H9 (cell line): ENCODE data around the gene BCAS1. TPM values are rescaled to one million over a fixed set of nuclear protein-coding genes. Genes with fewer than 3 reads are reported as not detected.

ENCODE experiments used
- DNase-seq: peaks from one replicate; pipeline ENCODE4 v3.0.0-alpha.2; 2017
- H2AFZ ChIP-seq: one replicate; pipeline ENCODE4 v1.6.1; 2013; ENCODE audit warnings: mild to moderate bottlenecking, low read length, control low read depth, moderate library complexity
- H2AK5ac ChIP-seq: 2 replicates; pipeline ENCODE4 v1.6.1; 2013; ENCODE audit warnings: low read length, control low read depth, mixed read lengths; ENCODE audit not compliant: insufficient read length
- H2BK120ac ChIP-seq: one replicate; pipeline ENCODE4 v1.6.1; 2013; ENCODE audit warnings: low read depth, mild to moderate bottlenecking, low read length, control low read depth, inconsistent platforms; ENCODE audit not compliant: poor library complexity, severe bottlenecking
- H2BK12ac ChIP-seq: 2 replicates; pipeline ENCODE4 v1.6.1; 2013; ENCODE audit warnings: low read length, control low read depth, mixed read lengths, low read depth; ENCODE audit not compliant: insufficient read length
- H2BK15ac ChIP-seq: 2 replicates; pipeline ENCODE4 v1.6.1; 2013; ENCODE audit warnings: low read depth, low read length, control low read depth
- H2BK20ac ChIP-seq: one replicate; pipeline ENCODE4 v1.6.1; 2013; ENCODE audit warnings: low read depth, mild to moderate bottlenecking, low read length, control low read depth, inconsistent platforms; ENCODE audit not compliant: poor library complexity, severe bottlenecking
- H2BK5ac ChIP-seq: 2 replicates; pipeline ENCODE4 v1.6.1; 2013; ENCODE audit warnings: low read length, control low read depth, mixed read lengths; ENCODE audit not compliant: insufficient read length
- H3K14ac ChIP-seq: 2 replicates; pipeline ENCODE4 v1.6.1; 2013; ENCODE audit warnings: low read length, control low read depth; ENCODE audit not compliant: insufficient read depth
- H3K18ac ChIP-seq: 2 replicates; pipeline ENCODE4 v1.6.1; 2013; ENCODE audit warnings: low read depth, mild to moderate bottlenecking, mixed read lengths, low read length, control low read depth; ENCODE audit not compliant: insufficient read length
- H3K23ac ChIP-seq: 2 replicates; pipeline ENCODE4 v1.6.1; 2013; ENCODE audit warnings: low read length, control low read depth, mixed read lengths, low read depth; ENCODE audit not compliant: insufficient read length
- H3K23me2 ChIP-seq: 2 replicates; pipeline ENCODE4 v1.6.1; 2013; ENCODE audit warnings: low read depth, mild to moderate bottlenecking, mixed read lengths, low read length, control low read depth; ENCODE audit not compliant: insufficient read length, poor library complexity, severe bottlenecking
- H3K27ac ChIP-seq: 2 replicates; pipeline ENCODE4 v1.5.1; 2013; ENCODE audit warnings: low read length, control low read depth, mixed read lengths, low read depth; ENCODE audit not compliant: insufficient read length
- H3K27me3 ChIP-seq: 2 replicates; pipeline ENCODE4 v1.6.1; 2013; ENCODE audit warnings: low read length, control low read depth, inconsistent platforms; ENCODE audit not compliant: insufficient read depth
- H3K4ac ChIP-seq: 2 replicates; pipeline ENCODE4 v1.6.1; 2013; ENCODE audit warnings: low read depth, mild to moderate bottlenecking, control low read depth, inconsistent platforms, low read length, moderate library complexity
- H3K4me1 ChIP-seq: 2 replicates; pipeline ENCODE4 v1.6.1; 2013; ENCODE audit warnings: low read length, control low read depth, inconsistent platforms; ENCODE audit not compliant: insufficient read depth
- H3K4me2 ChIP-seq: 2 replicates; pipeline ENCODE4 v1.6.1; 2013; ENCODE audit warnings: low read length, control low read depth, mixed read lengths; ENCODE audit not compliant: insufficient read length, insufficient read depth
- H3K56ac ChIP-seq: 2 replicates; pipeline ENCODE4 v1.6.1; 2013; ENCODE audit warnings: low read depth, mild to moderate bottlenecking, mixed read lengths, low read length, control low read depth; ENCODE audit not compliant: insufficient read length
- H3K79me1 ChIP-seq: 2 replicates; pipeline ENCODE4 v1.6.1; 2013; ENCODE audit warnings: low read depth, mild to moderate bottlenecking, moderate library complexity, low read length, control low read depth, inconsistent platforms; ENCODE audit not compliant: insufficient read depth, poor library complexity, severe bottlenecking
- H3K79me2 ChIP-seq: 2 replicates; pipeline ENCODE4 v1.6.1; 2013; ENCODE audit warnings: low read length, control low read depth, inconsistent platforms; ENCODE audit not compliant: insufficient read depth
- H3K9ac ChIP-seq: 2 replicates; pipeline ENCODE4 v1.6.1; 2013; ENCODE audit warnings: low read length, control low read depth, mixed read lengths; ENCODE audit not compliant: insufficient read length; ENCODE audit errors: extremely low read depth
- H3K9me3 ChIP-seq: one replicate; pipeline ENCODE4 v1.6.1; 2013; ENCODE audit warnings: low read depth, low read length, inconsistent platforms; ENCODE audit not compliant: control insufficient read depth
- H3T11ph ChIP-seq: one replicate; pipeline ENCODE4 v1.6.1; 2013; ENCODE audit warnings: mild to moderate bottlenecking, low read length, control low read depth, inconsistent platforms
- H4K20me1 ChIP-seq: one replicate; pipeline ENCODE4 v1.6.1; 2013; ENCODE audit not compliant: control insufficient read depth, insufficient read length, insufficient read depth
- H4K5ac ChIP-seq: 2 replicates; pipeline ENCODE4 v1.6.1; 2013; ENCODE audit warnings: low read depth, mild to moderate bottlenecking, mixed read lengths, low read length, control low read depth; ENCODE audit not compliant: insufficient read length
- H4K8ac ChIP-seq: replicated peaks from 2 replicates; pipeline ENCODE4 v1.6.1; 2013; ENCODE audit warnings: low read length, control low read depth, mixed read lengths, low read depth; ENCODE audit not compliant: insufficient read length
- H4K91ac ChIP-seq: 2 replicates; pipeline ENCODE4 v1.6.1; 2013; ENCODE audit warnings: low read depth, mild to moderate bottlenecking, moderate library complexity, mixed read lengths, low read length, control low read depth; ENCODE audit not compliant: insufficient read length
- H3K27ac Mint-ChIP-seq, 3 experiments: 2 replicates in 2 of 3; 3 replicates in 1 of 3; pipeline ENCODE4 v1.8.0; 2020 to 2021; ENCODE audit warnings: mixed read lengths in 3 of 3, mild to moderate bottlenecking in 1 of 3, moderate library complexity in 1 of 3
- H3K27me3 Mint-ChIP-seq: 2 replicates; pipeline ENCODE4 v1.8.0; 2021; ENCODE audit warnings: low read depth, mild to moderate bottlenecking, moderate library complexity, mixed read lengths
- H3K36me3 Mint-ChIP-seq, 3 experiments: 2 replicates in 2 of 3; 3 replicates in 1 of 3; pipeline ENCODE4 v1.8.0; 2020 to 2021; ENCODE audit warnings: low read depth in 3 of 3, mixed read lengths in 3 of 3; ENCODE audit not compliant: insufficient read depth in 1 of 3
- H3K4me1 Mint-ChIP-seq, 2 experiments: 2 replicates each; pipeline ENCODE4 v1.8.0; 2020; ENCODE audit warnings: mixed read lengths in 2 of 2
- H3K4me3 Mint-ChIP-seq, 2 experiments: 2 replicates in 1 of 2; 3 replicates in 1 of 2; pipeline ENCODE4 v1.8.0; 2020 to 2021; ENCODE audit warnings: mild to moderate bottlenecking in 2 of 2, mixed read lengths in 2 of 2, moderate library complexity in 1 of 2
- H3K9me3 Mint-ChIP-seq, 2 experiments: 2 replicates in 1 of 2; 3 replicates in 1 of 2; pipeline ENCODE4 v1.8.0; 2020; ENCODE audit warnings: mild to moderate bottlenecking in 2 of 2, mixed read lengths in 2 of 2, moderate library complexity in 1 of 2
- WGBS: extraction: QIAGEN DNeasy Blood & Tissue Kit; methylation state at CpG from one replicate; pipeline ENCODE4 v1.1.7; 2013; ENCODE audit warnings: missing lambda C conversion rate, low lambda C conversion rate, mixed read lengths; ENCODE audit not compliant: insufficient read length; ENCODE audit errors: extremely low coverage; 5-methylcytosine and 5-hydroxymethylcytosine counted together
- total RNA-seq: library from RNA; stranded (reverse); gene quantifications from 2 replicates; pipeline ENCODE4 v1.2.1, GENCODE V29; 2021
- TF ChIP-seq, protein P1 (sequence below): fragments of 200-600 bp; sonication (generic); conservative IDR thresholded peaks from 3 replicates; pipeline ENCODE4 v1.8.0; 2021; ENCODE audit warnings: antibody characterized with exemption, mild to moderate bottlenecking

BCAS1 gene
- total RNA-seq, 1 experiment from 2014 or later, result 0.15 TPM

GRCh38 chr20:54017846-54018245 is 52.5 kb downstream of the BCAS1 start:
- H2BK120ac ChIP-seq, result no peak overlapping the region
- H2BK12ac ChIP-seq, result no peak overlapping the region
- H3K4me1 ChIP-seq, result no peaks in the 10 kb centered on the region
- H3T11ph ChIP-seq, result no peak overlapping the region
- no peak overlapping the region for H3K14ac ChIP-seq
- H3K23me2 ChIP-seq, result no peaks in the 10 kb centered on the region
- no peak overlapping the region for H3K23ac ChIP-seq
- TF ChIP-seq, protein P1, sequence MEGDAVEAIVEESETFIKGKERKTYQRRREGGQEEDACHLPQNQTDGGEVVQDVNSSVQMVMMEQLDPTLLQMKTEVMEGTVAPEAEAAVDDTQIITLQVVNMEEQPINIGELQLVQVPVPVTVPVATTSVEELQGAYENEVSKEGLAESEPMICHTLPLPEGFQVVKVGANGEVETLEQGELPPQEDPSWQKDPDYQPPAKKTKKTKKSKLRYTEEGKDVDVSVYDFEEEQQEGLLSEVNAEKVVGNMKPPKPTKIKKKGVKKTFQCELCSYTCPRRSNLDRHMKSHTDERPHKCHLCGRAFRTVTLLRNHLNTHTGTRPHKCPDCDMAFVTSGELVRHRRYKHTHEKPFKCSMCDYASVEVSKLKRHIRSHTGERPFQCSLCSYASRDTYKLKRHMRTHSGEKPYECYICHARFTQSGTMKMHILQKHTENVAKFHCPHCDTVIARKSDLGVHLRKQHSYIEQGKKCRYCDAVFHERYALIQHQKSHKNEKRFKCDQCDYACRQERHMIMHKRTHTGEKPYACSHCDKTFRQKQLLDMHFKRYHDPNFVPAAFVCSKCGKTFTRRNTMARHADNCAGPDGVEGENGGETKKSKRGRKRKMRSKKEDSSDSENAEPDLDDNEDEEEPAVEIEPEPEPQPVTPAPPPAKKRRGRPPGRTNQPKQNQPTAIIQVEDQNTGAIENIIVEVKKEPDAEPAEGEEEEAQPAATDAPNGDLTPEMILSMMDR, result no peak
- H4K20me1 ChIP-seq, result no peaks in the 10 kb centered on the region
- no peak overlapping the region for H3K4me2 ChIP-seq
- no peak overlapping the region for H3K56ac ChIP-seq
- Mint-ChIP-seq H3K4me1 (peaks cover 8 to 9% of the 10 kb centered on the region in 2 experiments; a peak in 3 of 4 replicates), H3K27me3 (no peaks in the 10 kb centered on the region), H3K4me3 (no peak overlapping the region), H3K27ac (no peak overlapping the region), H3K9me3 (no peaks in the 10 kb centered on the region), H3K36me3 (no peaks in the 10 kb centered on the region)
- H2BK20ac ChIP-seq, result no peak overlapping the region
- H3K9me3 ChIP-seq, result no peaks in the 10 kb centered on the region
- no peak overlapping the region for H3K4ac ChIP-seq
- no peak overlapping the region for H2BK5ac ChIP-seq
- 100% methylated on average over 1 of the region's 4 CpGs for WGBS
- no peak overlapping the region for H3K18ac ChIP-seq
- H3K79me1 ChIP-seq, result no peaks in the 10 kb centered on the region
- no peak overlapping the region for H3K27ac ChIP-seq
- H4K91ac ChIP-seq, result no peak overlapping the region
- DNase-seq, result no peak
- no peaks in the 10 kb centered on the region for H3K27me3 ChIP-seq
- H4K8ac ChIP-seq, result no peak overlapping the region
- no peak overlapping the region for H2BK15ac ChIP-seq
- no peaks in the 10 kb centered on the region for H3K79me2 ChIP-seq
- H3K9ac ChIP-seq, result no peak overlapping the region
- H2AK5ac ChIP-seq, result no peak overlapping the region
- no peak overlapping the region for H2AFZ ChIP-seq
- H4K5ac ChIP-seq, result no peak overlapping the region
